Spleen (tissue), 11 donors: Measurements from ENCODE around the gene UBASH3A. TPM values are rescaled to one million over a fixed set of nuclear protein-coding genes. Genes with fewer than 3 reads are reported as not detected.

Source experiments
- DNase-seq: peaks from one replicate; pipeline ENCODE4 v3.0.0-alpha.2; 2020
- H3K27ac ChIP-seq, 8 donors: fragments of 200-600 bp; sonication (generic) in 7 of 8; 1 replicate in 4 of 8; 2 replicates in 4 of 8; pipeline versions ENCODE4 v1.5.0 to v1.8.0; 2016 to 2021; ENCODE audit warnings: inconsistent platforms in 4 of 8, mild to moderate bottlenecking in 4 of 8, moderate library complexity in 1 of 8
- H3K27me3 ChIP-seq, 7 donors: fragments of 200-600 bp; sonication (generic) in 6 of 7; replicated peaks in 1 of 7; 1 replicate in 4 of 7; 2 replicates in 3 of 7; pipeline versions ENCODE4 v1.5.0 to v1.8.0; 2016 to 2021; ENCODE audit warnings: inconsistent platforms in 3 of 7, mild to moderate bottlenecking in 1 of 7
- H3K36me3 ChIP-seq, 6 donors: fragments of 200-600 bp; sonication (generic) in 5 of 6; 1 replicate in 4 of 6; 2 replicates in 2 of 6; pipeline versions ENCODE4 v1.5.0 to v1.8.0; 2016 to 2021; ENCODE audit warnings: inconsistent platforms in 2 of 6
- H3K4me1 ChIP-seq, 6 donors: fragments of 200-600 bp; sonication (generic) in 5 of 6; 1 replicate in 3 of 6; 2 replicates in 3 of 6; pipeline versions ENCODE4 v1.5.0 to v1.8.0; 2016 to 2021; ENCODE audit warnings: inconsistent platforms in 3 of 6
- H3K4me3 ChIP-seq, 8 donors: fragments of 200-600 bp; sonication (generic) in 7 of 8; 1 replicate in 4 of 8; 2 replicates in 4 of 8; pipeline versions ENCODE4 v1.5.0 to v1.8.0; 2016 to 2021; ENCODE audit warnings: inconsistent platforms in 4 of 8, mild to moderate bottlenecking in 4 of 8, moderate library complexity in 2 of 8
- H3K9me3 ChIP-seq, 8 donors: fragments of 200-600 bp; sonication (generic) in 7 of 8; 1 replicate in 4 of 8; 2 replicates in 4 of 8; pipeline versions ENCODE4 v1.5.0 to v1.8.0; 2016 to 2021; ENCODE audit warnings: inconsistent platforms in 4 of 8
- CTCF ChIP-seq, 11 experiments: fragments of 200-600 bp in 7 of 11; fragments of 450-650 bp in 4 of 11; sonication (generic) in 4 of 11; IDR thresholded peaks in 8 of 11; conservative IDR thresholded peaks in 3 of 11; 1 replicate in 7 of 11; 2 replicates in 4 of 11; pipeline versions ENCODE4 v1.4.0 to v1.8.0; 2016 to 2021; ENCODE audit warnings: antibody characterized with exemption in 11 of 11, inconsistent platforms in 4 of 11, mild to moderate bottlenecking in 1 of 11
- POLR2A ChIP-seq, 3 donors: fragments of 450-650 bp; IDR thresholded peaks; one replicate each; pipeline ENCODE4 v1.5.1; 2017; ENCODE audit warnings: antibody characterized with exemption in 3 of 3, mild to moderate bottlenecking in 1 of 3
- POLR2AphosphoS5 ChIP-seq, 3 donors: sonication (generic); formaldehyde crosslinking; IDR thresholded peaks; one replicate each; pipeline ENCODE4 v1.5.1; 2017; ENCODE audit warnings: antibody characterized with exemption in 3 of 3
- WGBS, 5 donors: extraction: QIAGEN DNeasy Blood & Tissue Kit in 3 of 5; methylation state at CpG; one replicate each; pipeline versions ENCODE4 v1.1.5 to v1.1.7; 2013 to 2018; 5-methylcytosine and 5-hydroxymethylcytosine counted together
- intact Hi-C: fragments of 100-400 bp; cut with DNase I; formaldehyde crosslinking; loops from one replicate; pipeline ENCODE4 v1.15.0; 2023; ENCODE audit warnings: low total_unique reads
- polyA plus RNA-seq, 3 donors: library from polyadenylated mRNA; stranded (reverse); fragments of 200-250 nt; gene quantifications; one replicate each; pipeline ENCODE4 v1.2.1, GENCODE V29; 2013
- total RNA-seq, 7 donors: library from RNA; depleted of rRNA in 3 of 7; stranded (reverse); fragments of >200 nt in 3 of 7; fragmentation: NEBNext Ultra II Directional in 4 of 7; extraction: Animal tissue kit (Norgen Biotek cat#: 25700) in 4 of 7; gene quantifications; one replicate each; pipeline versions ENCODE4 v1.1.0 to v1.2.1, GENCODE V29; 2016 to 2021
- donor health status: healthy with polysubstance abuse.
- donor health status: DM: no; HTN: no; CAD: no; lungs with moderate emphysema.
- donor health status: DM: no; HTN: no; CAD: no.
- donor health status: Bipolar disorder and iron deficiency.
- donor health status: healthy.
- donor health status: DM: no; HTN: no; CAD: no.
- donor health status: DM: yes; HTN: yes; CAD: no.

Gene UBASH3A
- total and polyA plus RNA-seq, 10 donors, result 2.6 to 16.3 (median 10.2) TPM

GRCh38 chr21:42455754-42456440, 52.2 kb downstream of the UBASH3A start:
- no peak overlapping the region for H3K27ac ChIP-seq
- DNase-seq, result no peak
- H3K27me3 ChIP-seq, result peaks cover 0 to 12% (median 0%) of the 10 kb centered on the region in 7 donors
- H3K9me3 ChIP-seq, result no peaks in the 10 kb centered on the region
- 80 to 90% (median 83%) methylated on average over 10 of the region's 10 CpGs for WGBS, 5 donors
- H3K4me3 ChIP-seq, result no peak overlapping the region
- no peak for TF ChIP-seq CTCF (IDR thresholded peaks at IDR 0.05 in 8 of 11, conservative IDR thresholded peaks at IDR 0.05 in 3 of 11)
- TF ChIP-seq POLR2AphosphoS5 (IDR thresholded peaks at IDR 0.05), result no peak
- no peak for TF ChIP-seq POLR2A (IDR thresholded peaks at IDR 0.05)
- intact Hi-C loops, result no loop called here
- no peaks in the 10 kb centered on the region for H3K36me3 ChIP-seq
- H3K4me1 ChIP-seq, result peaks cover 0 to 33% (median 19%) of the 10 kb centered on the region in 6 donors

GRCh38 chr21:42456457-42456856, 52.8 kb downstream of the UBASH3A start:
- Histone ChIP-seq H3K27ac (no peak overlapping the region), H3K9me3 (no peaks in the 10 kb centered on the region), H3K4me3 (no peak overlapping the region), H3K27me3 (peaks cover 0 to 12% (median 0%) of the 10 kb centered on the region in 7 donors), H3K36me3 (no peaks in the 10 kb centered on the region), H3K4me1 (peaks cover 0 to 38% (median 25%) of the 10 kb centered on the region in 6 donors)
- DNase-seq, result peak; percentile 62
- intact Hi-C loops, result no loop called here
- no peak for TF ChIP-seq POLR2AphosphoS5 (IDR thresholded peaks at IDR 0.05)
- no peak for TF ChIP-seq POLR2A (IDR thresholded peaks at IDR 0.05)
- TF ChIP-seq CTCF (IDR thresholded peaks at IDR 0.05 in 8 of 11, conservative IDR thresholded peaks at IDR 0.05 in 3 of 11), result no peak
- WGBS, 5 donors, result 67 to 82% (median 76%) methylated on average over 8 of the region's 8 CpGs

- Histone ChIP-seq H3K9me3 (no peaks in the 10 kb centered on the region), H3K27ac (no peak overlapping the region), H3K27me3 (no peaks in the 10 kb centered on the region), H3K4me1 (peaks cover under 1 to 54% (median 35%) of the 10 kb centered on the region in 6 donors), H3K4me3 (no peak overlapping the region), H3K36me3 (no peaks in the 10 kb centered on the region)
- 92 to 100% (median 96%) methylated on average over 1 of the region's 1 CpG for WGBS, 5 donors
- no peak for DNase-seq
- intact Hi-C loops, result no loop called here
- TF ChIP-seq POLR2A (IDR thresholded peaks at IDR 0.05), result no peak
- no peak for TF ChIP-seq POLR2AphosphoS5 (IDR thresholded peaks at IDR 0.05)
- TF ChIP-seq CTCF (IDR thresholded peaks at IDR 0.05 in 8 of 11, conservative IDR thresholded peaks at IDR 0.05 in 3 of 11), result no peak
Observed at GRCh38 chr21:42459082-42459460, 55.4 kb downstream of the UBASH3A start.

GRCh38 chr21:42459546-42460215, 56.0 kb downstream of the UBASH3A start:
- intact Hi-C loops, result loop anchor here (10.0 kb wide), 1 partner anchor 55 kb away; the partner anchor contains the start of gene SLC37A1
- H3K9me3 ChIP-seq, result no peaks in the 10 kb centered on the region
- 76 to 89% (median 78%) methylated on average over 11 of the region's 11 CpGs for WGBS, 5 donors
- peaks cover 3 to 59% (median 40%) of the 10 kb centered on the region in 6 donors for H3K4me1 ChIP-seq
- TF ChIP-seq POLR2AphosphoS5 (IDR thresholded peaks at IDR 0.05) (no peak), CTCF (IDR thresholded peaks at IDR 0.05 in 8 of 11, conservative IDR thresholded peaks at IDR 0.05 in 3 of 11) (no peak), POLR2A (IDR thresholded peaks at IDR 0.05) (no peak)
- H3K27ac ChIP-seq, result peak overlapping the region in 1 of 8 donors; percentile 75
- no peaks in the 10 kb centered on the region for H3K36me3 ChIP-seq
- H3K4me3 ChIP-seq, result no peak overlapping the region
- DNase-seq, result peak; percentile 51
- H3K27me3 ChIP-seq, result no peaks in the 10 kb centered on the region
